Naive thymus-derived CD4-positive, alpha-beta T cell (primary cell): Measurements from ENCODE around the gene LAMA3. TPM values are rescaled to one million over a fixed set of nuclear protein-coding genes. Genes with fewer than 3 reads are reported as not detected.

ENCODE experiments used
- ATAC-seq: fragments of 150-1000 bp; cut with Tn5 transposase; 2 replicates; pipeline ENCODE4 v1.10.0; 2021; ENCODE audit warnings: mild to moderate bottlenecking, moderate library complexity
- CTCF ChIA-PET: fragments of 350-600 bp; sonication (Branson Sonifier 250); formaldehyde crosslinking; loops from one replicate; lab custom pipeline; 2021; ENCODE audit warnings: antibody characterized with exemption; lab: Charles Lee
- POLR2A ChIA-PET: fragments of 350-600 bp; sonication (Branson Sonifier 250); formaldehyde crosslinking; loops from one replicate; lab custom pipeline; 2021; ENCODE audit warnings: antibody characterized with exemption, inconsistent platforms; lab: Charles Lee
- DNase-seq, 9 donors: peaks; one replicate each; pipeline versions ENCODE4 v3.0.0 to v3.0.0-alpha.2; 2020 to 2022; ENCODE audit warnings: mixed read lengths in 1 of 9
- H3K27ac ChIP-seq: one replicate; pipeline ENCODE4 v1.7.0; 2013; ENCODE audit warnings: mild to moderate bottlenecking, low read depth, low read length, moderate library complexity
- H3K27me3 ChIP-seq, 2 donors: one replicate each; pipeline ENCODE4 v1.7.0; 2013; ENCODE audit warnings: low read length in 2 of 2, mild to moderate bottlenecking in 2 of 2, moderate library complexity in 2 of 2; ENCODE audit not compliant: control insufficient read depth in 2 of 2, insufficient read depth in 2 of 2
- H3K36me3 ChIP-seq, 3 experiments: 1 replicate in 2 of 3; 2 replicates in 1 of 3; pipeline ENCODE4 v1.7.0; 2013; ENCODE audit warnings: low read length in 3 of 3, mild to moderate bottlenecking in 3 of 3, moderate library complexity in 1 of 3; ENCODE audit not compliant: insufficient read depth in 3 of 3, control insufficient read depth in 2 of 3
- H3K4me1 ChIP-seq, 2 donors: one replicate each; pipeline ENCODE4 v1.7.0; 2013; ENCODE audit warnings: low read length in 2 of 2, mild to moderate bottlenecking in 2 of 2, moderate library complexity in 1 of 2; ENCODE audit not compliant: control insufficient read depth in 2 of 2, insufficient read depth in 2 of 2
- H3K4me3 ChIP-seq: 2 replicates; pipeline ENCODE4 v1.7.0; 2013; ENCODE audit warnings: mild to moderate bottlenecking, low read length
- H3K9me3 ChIP-seq, 3 experiments: 1 replicate in 2 of 3; 2 replicates in 1 of 3; pipeline ENCODE4 v1.7.0; 2013; ENCODE audit warnings: low read length in 3 of 3; ENCODE audit not compliant: control insufficient read depth in 2 of 3
- H3K27ac Mint-ChIP-seq, 9 donors: one replicate each; pipeline ENCODE4 v1.8.0; 2020 to 2022; ENCODE audit warnings: mixed read lengths in 9 of 9, mild to moderate bottlenecking in 8 of 9, moderate library complexity in 5 of 9, inconsistent platforms in 2 of 9
- H3K27me3 Mint-ChIP-seq, 5 donors: one replicate each; pipeline ENCODE4 v1.8.0; 2021 to 2022; ENCODE audit warnings: mixed read lengths in 5 of 5, mild to moderate bottlenecking in 1 of 5
- H3K36me3 Mint-ChIP-seq, 5 donors: one replicate each; pipeline ENCODE4 v1.8.0; 2020 to 2022; ENCODE audit warnings: mixed read lengths in 5 of 5, mild to moderate bottlenecking in 3 of 5, inconsistent platforms in 1 of 5
- H3K4me1 Mint-ChIP-seq, 7 donors: one replicate each; pipeline ENCODE4 v1.8.0; 2020 to 2022; ENCODE audit warnings: mixed read lengths in 7 of 7, mild to moderate bottlenecking in 3 of 7, inconsistent platforms in 1 of 7
- H3K4me3 Mint-ChIP-seq, 10 donors: one replicate each; pipeline ENCODE4 v1.8.0; 2020 to 2022; ENCODE audit warnings: mild to moderate bottlenecking in 10 of 10, mixed read lengths in 10 of 10, moderate library complexity in 6 of 10, inconsistent platforms in 2 of 10
- H3K9me3 Mint-ChIP-seq, 11 donors: one replicate each; pipeline ENCODE4 v1.8.0; 2020 to 2022; ENCODE audit warnings: mixed read lengths in 11 of 11, mild to moderate bottlenecking in 4 of 11, inconsistent platforms in 1 of 11, moderate library complexity in 1 of 11
- intact Hi-C, 2 donors: fragments of 100-400 bp; cut with micrococcal nuclease; formaldehyde crosslinking; loops; one replicate each; pipeline ENCODE4 v1.15.1; 2023
- polyA plus RNA-seq, 2 donors: library from polyadenylated mRNA; unstranded; fragments of 300-500 nt; fragmentation: Illumina TruSeq; gene quantifications; one replicate each; pipeline ENCODE4 v1.2.3, GENCODE V29; 2021
- total RNA-seq, 6 experiments: library from RNA in 5 of 6; stranded (reverse) in 5 of 6; gene quantifications; 1 replicate in 5 of 6; 2 replicates in 1 of 6; pipeline ENCODE4 v1.2.3 and lab custom pipeline; 2021 to 2026

LAMA3 gene
- total and polyA plus RNA-seq, 7 experiments from 2014 or later: 0.22 TPM; not detected in 6

DNA sequence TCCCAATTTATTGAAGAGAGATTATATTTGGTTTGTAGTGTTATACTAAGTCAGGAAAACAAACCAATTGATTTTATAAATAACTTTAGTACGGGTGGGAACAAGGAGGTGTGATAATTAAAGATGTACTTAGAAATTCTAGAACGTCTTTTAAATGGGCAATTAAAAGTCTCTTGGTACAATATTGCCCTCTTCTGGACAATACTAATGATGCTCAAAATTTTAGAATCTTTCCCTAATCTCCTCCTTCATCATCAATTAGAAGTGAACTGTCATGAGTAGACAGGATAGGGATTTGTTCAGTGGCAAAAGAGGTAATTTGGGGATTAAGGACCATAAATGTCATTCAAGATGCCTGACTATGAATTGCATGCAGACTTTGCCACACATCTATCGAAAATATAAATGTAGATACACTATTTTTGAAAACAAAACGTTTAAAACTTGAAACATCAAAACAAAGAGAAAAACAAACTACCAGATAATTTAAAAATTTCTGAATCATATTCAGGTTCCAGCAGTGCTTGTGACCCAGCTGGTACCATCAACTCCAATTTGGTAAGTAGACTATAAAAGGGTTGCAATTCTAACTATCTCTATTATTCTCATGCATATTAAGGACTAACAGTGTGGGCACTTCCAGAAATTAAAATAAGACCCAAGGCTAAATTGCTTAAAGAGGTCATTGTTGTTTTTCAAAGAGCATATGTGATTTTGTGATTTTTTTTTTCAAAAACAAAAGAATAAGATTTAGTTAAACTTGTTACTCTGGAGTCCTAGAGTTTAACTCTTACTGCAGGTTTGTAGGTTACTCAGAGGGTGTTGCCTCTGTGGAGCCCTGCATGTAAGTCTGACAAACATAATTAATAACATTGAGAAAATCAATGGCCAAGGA lies 123.5 kb downstream of the LAMA3 start:
- Histone ChIP-seq H3K4me3 (no peak overlapping the region), H3K27ac (no peak overlapping the region), H3K36me3 (no peaks in the 10 kb centered on the region), H3K9me3 (no peaks in the 10 kb centered on the region), H3K4me1 (peaks cover 6 to 14% of the 10 kb centered on the region in 2 donors), H3K27me3 (no peaks in the 10 kb centered on the region)
- Mint-ChIP-seq H3K27ac (peak overlapping the region in 1 of 9 donors; percentile 45), H3K9me3 (no peaks in the 10 kb centered on the region), H3K4me1 (peaks cover 4 to 29% (median 27%) of the 10 kb centered on the region in 7 donors), H3K36me3 (no peaks in the 10 kb centered on the region), H3K4me3 (no peak overlapping the region), H3K27me3 (peaks cover 0 to 18% (median 0%) of the 10 kb centered on the region in 5 donors)
- DNase-seq (peak in 5 of 9 donors; percentile 21 to 46 (median 41)), ATAC-seq (peak; percentile 61)
- CTCF ChIA-PET: interaction anchor here (0.6 to 3.5 kb wide), 9 partner anchors 29 to 307 kb away, joined by 3 to 13 read pairs (median 3); no protein-coding TSS in a partner anchor
- intact Hi-C loops: loop anchor here (1.0 to 5.0 kb wide), 12 partner anchors 58 to 1013 kb away; partner anchors contain the start of gene NPC1 (in 1 of the 2)
- POLR2A ChIA-PET: interaction anchor here (0.6 kb wide), 1 partner anchor 172 kb away, joined by 4 read pairs; no protein-coding TSS in a partner anchor

DNA sequence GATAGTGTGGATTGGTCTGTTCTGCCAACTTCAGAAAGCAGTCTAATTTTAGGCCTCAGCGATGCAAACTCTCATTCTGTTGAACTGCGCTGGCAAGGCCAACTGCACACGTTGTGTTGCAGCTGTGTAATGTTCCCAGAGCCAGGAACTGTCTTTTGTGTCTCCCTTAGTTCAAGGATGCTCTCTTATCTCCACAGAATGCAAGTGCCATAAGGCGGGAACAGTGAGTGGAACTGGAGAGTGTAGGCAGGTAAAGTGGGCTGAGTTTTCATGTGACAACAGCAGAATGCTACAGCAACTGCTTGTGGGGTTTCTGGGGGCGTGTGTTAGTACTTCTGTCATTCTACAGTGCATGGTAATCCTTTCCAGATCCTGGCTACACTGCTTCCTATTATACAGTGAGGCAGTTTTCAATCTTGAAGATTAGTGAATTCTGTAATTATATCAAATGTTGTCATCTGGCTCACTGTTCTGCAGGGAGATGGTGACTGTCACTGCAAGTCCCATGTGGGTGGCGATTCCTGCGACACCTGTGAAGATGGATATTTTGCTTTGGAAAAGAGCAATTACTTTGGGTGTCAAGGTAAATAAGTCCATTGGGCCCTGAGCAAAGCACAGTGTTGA lies 125.8 kb downstream of the LAMA3 start:
- POLR2A ChIA-PET: no interaction called here

GRCh38 chr18:23816021-23816420 lies 126.8 kb downstream of the LAMA3 start:
- CTCF ChIA-PET: no interaction called here
- intact Hi-C loops: no loop called here
- no peak for DNase-seq

More for the DNA sequence above, 125.8 kb downstream of the LAMA3 start:
- Mint-ChIP-seq H3K27me3 (peaks cover 0 to 25% (median 0%) of the 10 kb centered on the region in 5 donors), H3K27ac (no peak overlapping the region), H3K9me3 (no peaks in the 10 kb centered on the region), H3K4me1 (peaks cover 3 to 25% (median 19%) of the 10 kb centered on the region in 7 donors), H3K36me3 (no peaks in the 10 kb centered on the region), H3K4me3 (no peak overlapping the region)
- Histone ChIP-seq H3K36me3 (no peaks in the 10 kb centered on the region), H3K27me3 (no peaks in the 10 kb centered on the region), H3K4me1 (peaks cover 5 to 11% of the 10 kb centered on the region in 2 donors), H3K4me3 (no peak overlapping the region), H3K27ac (no peak overlapping the region), H3K9me3 (no peaks in the 10 kb centered on the region)
- CTCF ChIA-PET: interaction anchor here (0.9 to 1.1 kb wide), 2 partner anchors 104 to 190 kb away, joined by 3 read pairs; no protein-coding TSS in a partner anchor
- ATAC-seq (no peak), DNase-seq (no peak)
- intact Hi-C loops: loop anchor here in 1 of 2 donors (5.0 kb wide), 2 partner anchors 113 to 237 kb away; no protein-coding TSS in a partner anchor

DNA sequence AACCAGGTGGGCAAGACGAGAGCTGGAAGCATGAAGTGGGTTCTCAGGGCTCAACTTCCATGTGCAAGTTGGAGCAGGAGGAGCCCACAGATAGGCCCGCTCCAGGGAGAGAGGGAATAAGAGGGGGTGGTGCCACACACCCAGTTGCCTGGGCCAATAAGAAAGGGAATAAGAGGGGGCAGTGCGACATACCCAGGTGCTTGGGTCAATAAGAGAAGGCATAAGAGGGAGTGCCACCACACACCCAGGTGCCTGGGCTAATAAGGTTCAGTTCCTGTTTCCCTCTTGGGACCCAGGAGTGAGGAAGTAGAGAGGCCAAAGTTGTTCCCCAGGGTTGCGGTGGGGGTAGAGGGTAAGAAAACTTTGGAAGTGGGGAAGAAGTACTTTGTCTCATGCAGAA lies 127.5 kb downstream of the LAMA3 start:
- Mint-ChIP-seq H3K4me1 (peaks cover 0 to 12% (median 4%) of the 10 kb centered on the region in 7 donors), H3K27me3 (peaks cover 0 to 31% (median 3%) of the 10 kb centered on the region in 5 donors), H3K4me3 (no peak overlapping the region), H3K9me3 (no peaks in the 10 kb centered on the region), H3K36me3 (no peaks in the 10 kb centered on the region), H3K27ac (peak overlapping the region in 1 of 9 donors; percentile 10)
- H3K4me3 ChIP-seq: no peak overlapping the region
- no peaks in the 10 kb centered on the region for H3K4me1 ChIP-seq
- ChIA-PET CTCF (no interaction called here), POLR2A (no interaction called here)
- no peak for DNase-seq
- H3K36me3 ChIP-seq: no peaks in the 10 kb centered on the region
- ATAC-seq: no peak
- intact Hi-C loops: no loop called here
- H3K27me3 ChIP-seq: no peaks in the 10 kb centered on the region
- H3K27ac ChIP-seq: no peak overlapping the region
- H3K9me3 ChIP-seq: no peaks in the 10 kb centered on the region

More at GRCh38 chr18:23816021-23816420, 126.8 kb downstream of the LAMA3 start:
- no peaks in the 10 kb centered on the region for H3K36me3 ChIP-seq
- H3K27ac ChIP-seq: no peak overlapping the region
- Mint-ChIP-seq H3K27ac (no peak overlapping the region), H3K9me3 (no peaks in the 10 kb centered on the region), H3K4me1 (peaks cover 0 to 17% (median 10%) of the 10 kb centered on the region in 7 donors), H3K4me3 (no peak overlapping the region), H3K36me3 (no peaks in the 10 kb centered on the region), H3K27me3 (peaks cover 0 to 29% (median 3%) of the 10 kb centered on the region in 5 donors)
- H3K27me3 ChIP-seq: no peaks in the 10 kb centered on the region
- H3K4me3 ChIP-seq: no peak overlapping the region
- H3K4me1 ChIP-seq: peaks cover 0 to 2% of the 10 kb centered on the region in 2 donors
- no peak for ATAC-seq
- no peaks in the 10 kb centered on the region for H3K9me3 ChIP-seq
- POLR2A ChIA-PET: no interaction called here

GRCh38 chr18:23819001-23819400 lies 129.7 kb downstream of the LAMA3 start:
- intact Hi-C loops: no loop called here
- peaks cover 0 to 6% (median 0%) of the 10 kb centered on the region in 7 donors for H3K4me1 Mint-ChIP-seq
- H3K27me3 Mint-ChIP-seq: peaks cover 0 to 29% (median 3%) of the 10 kb centered on the region in 5 donors
- Histone ChIP-seq H3K27ac (no peak overlapping the region), H3K4me1 (no peaks in the 10 kb centered on the region), H3K4me3 (no peak overlapping the region), H3K27me3 (no peaks in the 10 kb centered on the region), H3K36me3 (no peaks in the 10 kb centered on the region), H3K9me3 (no peaks in the 10 kb centered on the region)
- no peaks in the 10 kb centered on the region for H3K9me3 Mint-ChIP-seq
- CTCF ChIA-PET: no interaction called here
- no peak overlapping the region for H3K27ac Mint-ChIP-seq
- no peaks in the 10 kb centered on the region for H3K36me3 Mint-ChIP-seq
- DNase-seq (no peak), ATAC-seq (no peak)
- POLR2A ChIA-PET: no interaction called here
- no peak overlapping the region for H3K4me3 Mint-ChIP-seq

- Histone ChIP-seq H3K4me1 (no peaks in the 10 kb centered on the region), H3K27ac (no peak overlapping the region), H3K36me3 (no peaks in the 10 kb centered on the region), H3K27me3 (no peaks in the 10 kb centered on the region), H3K9me3 (no peaks in the 10 kb centered on the region), H3K4me3 (no peak overlapping the region)
- CTCF ChIA-PET: no interaction called here
- Mint-ChIP-seq H3K27ac (no peak overlapping the region), H3K9me3 (no peaks in the 10 kb centered on the region), H3K36me3 (no peaks in the 10 kb centered on the region), H3K4me3 (no peak overlapping the region), H3K27me3 (peaks cover 0 to 21% (median 3%) of the 10 kb centered on the region in 5 donors), H3K4me1 (peaks cover 0 to 25% (median 12%) of the 10 kb centered on the region in 7 donors)
- POLR2A ChIA-PET: no interaction called here
- intact Hi-C loops: no loop called here
- DNase-seq: no peak
- no peak for ATAC-seq
These were observed 133.5 kb downstream of the LAMA3 start for GRCh38 chr18:23822590-23823385.
